ENCODE results near the gene HNRNPR. TPM values are rescaled to one million over a fixed set of nuclear protein-coding genes. Genes with fewer than 3 reads are reported as not detected.

The HNRNPR gene
- polyA plus RNA-seq, 1 donor (not counting 4 experiments of a cell fraction or from before 2014, with no cell fraction given), result 169 TPM

DNA sequence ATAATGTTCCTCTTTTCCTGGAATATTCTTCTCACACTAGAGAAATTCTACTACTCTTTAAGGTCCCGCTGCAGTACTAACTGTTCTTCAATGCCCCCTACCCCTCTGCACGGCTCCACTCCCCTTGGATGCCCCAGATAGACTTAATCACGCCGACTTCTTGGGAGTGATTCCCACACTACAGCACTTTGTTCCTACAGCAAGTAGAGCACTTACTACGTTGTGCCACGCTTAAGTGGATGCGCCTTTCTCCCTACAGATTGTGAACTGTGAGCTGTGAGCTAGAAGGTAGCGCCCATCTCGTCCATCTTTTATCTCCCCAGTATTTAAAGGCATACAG, 23.3 kb upstream of the HNRNPR start:
- FAIRE-seq, result no peak
- TF ChIP-seq, protein P1, sequence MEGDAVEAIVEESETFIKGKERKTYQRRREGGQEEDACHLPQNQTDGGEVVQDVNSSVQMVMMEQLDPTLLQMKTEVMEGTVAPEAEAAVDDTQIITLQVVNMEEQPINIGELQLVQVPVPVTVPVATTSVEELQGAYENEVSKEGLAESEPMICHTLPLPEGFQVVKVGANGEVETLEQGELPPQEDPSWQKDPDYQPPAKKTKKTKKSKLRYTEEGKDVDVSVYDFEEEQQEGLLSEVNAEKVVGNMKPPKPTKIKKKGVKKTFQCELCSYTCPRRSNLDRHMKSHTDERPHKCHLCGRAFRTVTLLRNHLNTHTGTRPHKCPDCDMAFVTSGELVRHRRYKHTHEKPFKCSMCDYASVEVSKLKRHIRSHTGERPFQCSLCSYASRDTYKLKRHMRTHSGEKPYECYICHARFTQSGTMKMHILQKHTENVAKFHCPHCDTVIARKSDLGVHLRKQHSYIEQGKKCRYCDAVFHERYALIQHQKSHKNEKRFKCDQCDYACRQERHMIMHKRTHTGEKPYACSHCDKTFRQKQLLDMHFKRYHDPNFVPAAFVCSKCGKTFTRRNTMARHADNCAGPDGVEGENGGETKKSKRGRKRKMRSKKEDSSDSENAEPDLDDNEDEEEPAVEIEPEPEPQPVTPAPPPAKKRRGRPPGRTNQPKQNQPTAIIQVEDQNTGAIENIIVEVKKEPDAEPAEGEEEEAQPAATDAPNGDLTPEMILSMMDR (optimal IDR thresholded peaks at IDR 0.05 in 1 of 3, IDR thresholded peaks at IDR 0.05 in 1 of 3, conservative IDR thresholded peaks at IDR 0.05 in 1 of 3; ENCODE audit: extremely low read depth in 1 of 3, insufficient read depth in 2 of 3, low read length in 3 of 3), result no peak
- no peak for TF ChIP-seq EZH2 (IDR thresholded peaks at IDR 0.05; ENCODE audit: low read length)
- H3K27ac ChIP-seq (ENCODE audit: control insufficient read depth, insufficient read depth, low read length), result peak overlapping the region; percentile 97
- DNase-seq (ENCODE audit: low read depth, low spot score), result no peak
- no peaks in the 10 kb centered on the region for H3K27me3 ChIP-seq (ENCODE audit: control insufficient read depth, extremely low read depth, insufficient read depth, low read length)
- H4K20me1 ChIP-seq (ENCODE audit: control insufficient read depth, extremely low read depth, insufficient read depth, low read length), result no peaks in the 10 kb centered on the region
- peaks cover 8 to 12% of the 10 kb centered on the region in 2 experiments for H3K36me3 ChIP-seq (ENCODE audit: control insufficient read depth in 2 of 2, extremely low read depth in 1 of 2, insufficient read depth in 2 of 2, low read length in 2 of 2)
- peak overlapping the region; percentile 73 to 100 (median 94) for H3K4me3 ChIP-seq (ENCODE audit: control insufficient read depth in 2 of 3, extremely low read depth in 1 of 3, insufficient read depth in 2 of 3, low read depth in 1 of 3, low read length in 3 of 3)
- peak overlapping the region; percentile 2 for H2AFZ ChIP-seq (ENCODE audit: control insufficient read depth, low read length)
- H3K9ac ChIP-seq (ENCODE audit: control insufficient read depth, extremely low read depth, insufficient read depth, low read length), result peak overlapping the region; percentile 97
- peaks cover 35% of the 10 kb centered on the region for H3K4me1 ChIP-seq (ENCODE audit: control insufficient read depth, extremely low read depth, insufficient read depth, low read length)
- peak overlapping the region; percentile 87 for H3K4me2 ChIP-seq (ENCODE audit: control insufficient read depth, extremely low read depth, insufficient read depth, low read depth, low read length)
- peaks cover 22% of the 10 kb centered on the region for H3K79me2 ChIP-seq (ENCODE audit: control insufficient read depth, insufficient read depth, low read length)
- peaks cover 15% of the 10 kb centered on the region for H3K9me3 ChIP-seq (ENCODE audit: control insufficient read depth, low read depth, low read length)
- H3K9me1 ChIP-seq (ENCODE audit: control insufficient read depth, extremely low read depth, insufficient read depth, low read length), result peaks cover 3% of the 10 kb centered on the region
- dilution Hi-C loops (cut with MboI; ENCODE audit: extremely low pct_ligation_motif_present, low sequenced_read_pairs), result no loop called here

GRCh38 chr1:23366598-23366997, 22.5 kb upstream of the HNRNPR start:
- Histone ChIP-seq H3K4me3 (ENCODE audit: control insufficient read depth in 2 of 3, extremely low read depth in 1 of 3, insufficient read depth in 2 of 3, low read depth in 1 of 3, low read length in 3 of 3) (peak overlapping the region; percentile 73 to 100 (median 94)), H3K9me3 (ENCODE audit: control insufficient read depth, low read depth, low read length) (peaks cover 23% of the 10 kb centered on the region), H3K9me1 (ENCODE audit: control insufficient read depth, extremely low read depth, insufficient read depth, low read length) (peaks cover 3% of the 10 kb centered on the region), H3K27me3 (ENCODE audit: control insufficient read depth, extremely low read depth, insufficient read depth, low read length) (no peaks in the 10 kb centered on the region), H3K27ac (ENCODE audit: control insufficient read depth, insufficient read depth, low read length) (peak overlapping the region; percentile 97), H3K4me2 (ENCODE audit: control insufficient read depth, extremely low read depth, insufficient read depth, low read depth, low read length) (peak overlapping the region; percentile 87), H3K79me2 (ENCODE audit: control insufficient read depth, insufficient read depth, low read length) (peaks cover 22% of the 10 kb centered on the region), H3K9ac (ENCODE audit: control insufficient read depth, extremely low read depth, insufficient read depth, low read length) (peak overlapping the region; percentile 97), H4K20me1 (ENCODE audit: control insufficient read depth, extremely low read depth, insufficient read depth, low read length) (no peaks in the 10 kb centered on the region), H3K4me1 (ENCODE audit: control insufficient read depth, extremely low read depth, insufficient read depth, low read length) (peaks cover 35% of the 10 kb centered on the region), H3K36me3 (ENCODE audit: control insufficient read depth in 2 of 2, extremely low read depth in 1 of 2, insufficient read depth in 2 of 2, low read length in 2 of 2) (peaks cover 14 to 20% of the 10 kb centered on the region in 2 experiments), H2AFZ (ENCODE audit: control insufficient read depth, low read length) (no peak overlapping the region)
- DNase-seq (ENCODE audit: low read depth, low spot score) (no peak), FAIRE-seq (peak; percentile 55)
- no peak for TF ChIP-seq EZH2 (IDR thresholded peaks at IDR 0.05; ENCODE audit: low read length)
- TF ChIP-seq, protein P1 (optimal IDR thresholded peaks at IDR 0.05 in 1 of 3, IDR thresholded peaks at IDR 0.05 in 1 of 3, conservative IDR thresholded peaks at IDR 0.05 in 1 of 3; ENCODE audit: extremely low read depth in 1 of 3, insufficient read depth in 2 of 3, low read length in 3 of 3), result no peak
- dilution Hi-C loops (cut with MboI; ENCODE audit: extremely low pct_ligation_motif_present, low sequenced_read_pairs), result no loop called here
